HCT116 (cell line): Measurements from ENCODE around the gene TEX19.

Experiments used
- CTCF ChIP-seq, 3 experiments: fragments of 200-600 bp in 1 of 3; sonication (generic) in 1 of 3; IDR thresholded peaks in 2 of 3; conservative IDR thresholded peaks in 1 of 3; 2 replicates each; pipeline ENCODE4 v1.5.1; 2012 to 2017; ENCODE audit warnings: low read depth in 2 of 3, low read length in 2 of 3, antibody characterized with exemption in 1 of 3, borderline replicate concordance in 1 of 3, control low read depth in 1 of 3, mild to moderate bottlenecking in 1 of 3, mixed read lengths in 1 of 3, mixed run types in 1 of 3, moderate library complexity in 1 of 3; ENCODE audit not compliant: insufficient read depth in 1 of 3
- MAX ChIP-seq: IDR thresholded peaks from 2 replicates; pipeline ENCODE4 v1.6.1; 2012

GRCh38 chr17:82361885-82362633, 3.0 kb downstream of the TEX19 start:
- TF ChIP-seq MAX = no peak
- TF ChIP-seq CTCF (IDR thresholded peaks at IDR 0.05 in 2 of 3, conservative IDR thresholded peaks at IDR 0.05 in 1 of 3; ENCODE audit: borderline replicate concordance in 1 of 3, insufficient read depth in 1 of 3, low read depth in 2 of 3, low read length in 2 of 3) = no peak
